Measurements from ENCODE around the gene MEN1. TPM values are rescaled to one million over a fixed set of nuclear protein-coding genes. Genes with fewer than 3 reads are reported as not detected.

MEN1 gene
- total RNA-seq, 1 experiment from 2014 or later = 32.7 TPM

GRCh38 chr11:64858467-64859263, 48.3 kb upstream of the MEN1 start:
- H3K36me3 Mint-ChIP-seq (ENCODE audit: insufficient read depth, unreplicated experiment) = peaks cover 70% of the 10 kb centered on the region
- H3K9me3 ChIP-seq = no peaks in the 10 kb centered on the region
- peaks cover 50% of the 10 kb centered on the region for H3K4me1 ChIP-seq
- CTCF ChIA-PET = interaction anchor here (0.6 to 1.1 kb wide), 2 partner anchors 13 to 29 kb away, joined by 3 to 4 read pairs; no protein-coding TSS in a partner anchor
- TF ChIP-seq, protein P1, sequence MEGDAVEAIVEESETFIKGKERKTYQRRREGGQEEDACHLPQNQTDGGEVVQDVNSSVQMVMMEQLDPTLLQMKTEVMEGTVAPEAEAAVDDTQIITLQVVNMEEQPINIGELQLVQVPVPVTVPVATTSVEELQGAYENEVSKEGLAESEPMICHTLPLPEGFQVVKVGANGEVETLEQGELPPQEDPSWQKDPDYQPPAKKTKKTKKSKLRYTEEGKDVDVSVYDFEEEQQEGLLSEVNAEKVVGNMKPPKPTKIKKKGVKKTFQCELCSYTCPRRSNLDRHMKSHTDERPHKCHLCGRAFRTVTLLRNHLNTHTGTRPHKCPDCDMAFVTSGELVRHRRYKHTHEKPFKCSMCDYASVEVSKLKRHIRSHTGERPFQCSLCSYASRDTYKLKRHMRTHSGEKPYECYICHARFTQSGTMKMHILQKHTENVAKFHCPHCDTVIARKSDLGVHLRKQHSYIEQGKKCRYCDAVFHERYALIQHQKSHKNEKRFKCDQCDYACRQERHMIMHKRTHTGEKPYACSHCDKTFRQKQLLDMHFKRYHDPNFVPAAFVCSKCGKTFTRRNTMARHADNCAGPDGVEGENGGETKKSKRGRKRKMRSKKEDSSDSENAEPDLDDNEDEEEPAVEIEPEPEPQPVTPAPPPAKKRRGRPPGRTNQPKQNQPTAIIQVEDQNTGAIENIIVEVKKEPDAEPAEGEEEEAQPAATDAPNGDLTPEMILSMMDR (IDR thresholded peaks at IDR 0.05; ENCODE audit: insufficient read depth in 1 of 2, low read depth in 1 of 2, low read length in 1 of 2, severe bottlenecking in 1 of 2, unreplicated experiment in 1 of 2) = no peak
- no peak overlapping the region for H3K27ac Mint-ChIP-seq (ENCODE audit: unreplicated experiment)
- H3K9me3 Mint-ChIP-seq (ENCODE audit: unreplicated experiment) = no peaks in the 10 kb centered on the region
- H3K36me3 ChIP-seq (ENCODE audit: control insufficient read depth, insufficient read depth, low read length) = peaks cover 8% of the 10 kb centered on the region
- no peaks in the 10 kb centered on the region for H3K27me3 Mint-ChIP-seq (ENCODE audit: insufficient read depth, unreplicated experiment)
- BruUV-seq (replicated peaks) = no TSS peak
- no peaks in the 10 kb centered on the region for H3K27me3 ChIP-seq (replicated peaks; ENCODE audit: control insufficient read depth, insufficient read depth, low read length)
- no peak overlapping the region for H3K4me3 ChIP-seq (ENCODE audit: low read depth, low read length)
- DNase-seq = no peak
- no peak overlapping the region for H3K4me3 Mint-ChIP-seq (ENCODE audit: unreplicated experiment)
- POLR2A ChIA-PET = no interaction called here
- intact Hi-C loops (cut with micrococcal nuclease; ENCODE audit: unreplicated experiment) = no loop called here
- peaks cover 17% of the 10 kb centered on the region for H3K4me1 Mint-ChIP-seq (ENCODE audit: low read depth, unreplicated experiment)

- DNase-seq = no peak
- POLR2A ChIA-PET = interaction anchor here (1.0 kb wide), 1 partner anchor 19 kb away, joined by 3 read pairs; no protein-coding TSS in a partner anchor
- peaks cover 72% of the 10 kb centered on the region for H3K36me3 Mint-ChIP-seq (ENCODE audit: insufficient read depth, unreplicated experiment)
- no peaks in the 10 kb centered on the region for H3K9me3 Mint-ChIP-seq (ENCODE audit: unreplicated experiment)
- no peaks in the 10 kb centered on the region for H3K27me3 Mint-ChIP-seq (ENCODE audit: insufficient read depth, unreplicated experiment)
- Histone ChIP-seq H3K27me3 (replicated peaks; ENCODE audit: control insufficient read depth, insufficient read depth, low read length) (no peaks in the 10 kb centered on the region), H3K36me3 (ENCODE audit: control insufficient read depth, insufficient read depth, low read length) (peaks cover 8% of the 10 kb centered on the region), H3K9me3 (no peaks in the 10 kb centered on the region), H3K4me1 (peaks cover 45% of the 10 kb centered on the region), H3K4me3 (ENCODE audit: low read depth, low read length) (no peak overlapping the region)
- H3K4me1 Mint-ChIP-seq (ENCODE audit: low read depth, unreplicated experiment) = peaks cover 17% of the 10 kb centered on the region
- H3K4me3 Mint-ChIP-seq (ENCODE audit: unreplicated experiment) = no peak overlapping the region
- TF ChIP-seq, protein P1 (IDR thresholded peaks at IDR 0.05; ENCODE audit: insufficient read depth in 1 of 2, low read depth in 1 of 2, low read length in 1 of 2, severe bottlenecking in 1 of 2, unreplicated experiment in 1 of 2) = no peak
- CTCF ChIA-PET = interaction anchor here (0.6 kb wide), 1 partner anchor 264 kb away, joined by 4 read pairs; the partner anchor contains the start of gene FAU
- no peak overlapping the region for H3K27ac Mint-ChIP-seq (ENCODE audit: unreplicated experiment)
- intact Hi-C loops (cut with micrococcal nuclease; ENCODE audit: unreplicated experiment) = no loop called here
- BruUV-seq (replicated peaks) = no TSS peak
These were observed 47.1 kb upstream of the MEN1 start for GRCh38 chr11:64857485-64857884.

- TF ChIP-seq, protein P1 (IDR thresholded peaks at IDR 0.05; ENCODE audit: insufficient read depth in 1 of 2, low read depth in 1 of 2, low read length in 1 of 2, severe bottlenecking in 1 of 2, unreplicated experiment in 1 of 2) = no peak
- Mint-ChIP-seq H3K36me3 (ENCODE audit: insufficient read depth, unreplicated experiment) (peaks cover 75% of the 10 kb centered on the region), H3K4me3 (ENCODE audit: unreplicated experiment) (no peak overlapping the region), H3K4me1 (ENCODE audit: low read depth, unreplicated experiment) (peaks cover 17% of the 10 kb centered on the region), H3K9me3 (ENCODE audit: unreplicated experiment) (no peaks in the 10 kb centered on the region), H3K27me3 (ENCODE audit: insufficient read depth, unreplicated experiment) (no peaks in the 10 kb centered on the region), H3K27ac (ENCODE audit: unreplicated experiment) (peak overlapping the region; percentile 91)
- intact Hi-C loops (cut with micrococcal nuclease; ENCODE audit: unreplicated experiment) = no loop called here
- DNase-seq = peak; percentile 47 to 70
- ChIA-PET POLR2A (interaction anchor here (0.5 to 1.0 kb wide), 2 partner anchors 20 to 611 kb away, joined by 3 read pairs; no protein-coding TSS in a partner anchor), CTCF (no interaction called here)
- peaks cover 39% of the 10 kb centered on the region for H3K4me1 ChIP-seq
- BruUV-seq (replicated peaks) = no TSS peak
- H3K27me3 ChIP-seq (replicated peaks; ENCODE audit: control insufficient read depth, insufficient read depth, low read length) = no peaks in the 10 kb centered on the region
- H3K4me3 ChIP-seq (ENCODE audit: low read depth, low read length) = no peak overlapping the region
- peaks cover 6% of the 10 kb centered on the region for H3K36me3 ChIP-seq (ENCODE audit: control insufficient read depth, insufficient read depth, low read length)
- H3K9me3 ChIP-seq = no peaks in the 10 kb centered on the region
These were observed 46.3 kb upstream of the MEN1 start for GRCh38 chr11:64856382-64857227.

All from Caco-2 (cell line).